H1 (cell line): ENCODE results near the gene TMEM127. TPM values are rescaled to one million over a fixed set of nuclear protein-coding genes. Genes with fewer than 3 reads are reported as not detected.

Experiments
- ATF2 ChIP-seq: IDR thresholded peaks from 2 replicates; pipeline ENCODE4 v1.6.1; 2012; ENCODE audit warnings: low read length, inconsistent platforms
- BACH1 ChIP-seq: IDR thresholded peaks from 2 replicates; pipeline ENCODE4 v1.6.1; 2012; ENCODE audit warnings: low read length, improper control_type of control experiment
- CREB1 ChIP-seq: IDR thresholded peaks from 2 replicates; pipeline ENCODE4 v1.6.1; 2012; ENCODE audit warnings: inconsistent platforms
- PHF8 ChIP-seq: fragments of 200-600 bp; sonication (generic); conservative IDR thresholded peaks from 2 replicates; pipeline ENCODE4 v1.7.1; 2012; ENCODE audit warnings: low read depth, mild to moderate bottlenecking, inconsistent platforms, low read length, moderate library complexity
- RFX5 ChIP-seq: IDR thresholded peaks from 2 replicates; pipeline ENCODE4 v1.6.1; 2011; ENCODE audit warnings: low read depth, low read length, improper control_type of control experiment, borderline replicate concordance
- SAP30 ChIP-seq: fragments of 300-600 bp; sonication (generic); IDR thresholded peaks from 2 replicates; pipeline ENCODE4 v1.7.1; 2012; ENCODE audit warnings: low read length, moderate library complexity, mild to moderate bottlenecking, inconsistent platforms; ENCODE audit not compliant: insufficient read depth, insufficient replicate concordance
- SIN3A ChIP-seq, 2 experiments: IDR thresholded peaks in 1 of 2; conservative IDR thresholded peaks in 1 of 2; 2 replicates each; pipeline ENCODE4 v1.6.1; 2011 to 2012; ENCODE audit warnings: low read length in 2 of 2, improper control_type of control experiment in 1 of 2, low read depth in 1 of 2, mild to moderate bottlenecking in 1 of 2
- TCF12 ChIP-seq: IDR thresholded peaks from 2 replicates; pipeline ENCODE4 v1.6.1; 2011; ENCODE audit warnings: low read depth, mild to moderate bottlenecking, low read length
- polyA plus RNA-seq, 7 experiments: library from polyadenylated mRNA; depleted of rRNA in 3 of 7; stranded (reverse) in 5 of 7; unstranded in 2 of 7; fragments of >200 nt in 5 of 7; fragments of 200-250 nt in 2 of 7; gene quantifications; 1 replicate in 5 of 7; 2 replicates in 1 of 7; 4 replicates in 1 of 7; pipeline versions ENCODE4 v1.2.1 to v1.2.3, GENCODE V29; 2011 to 2013; ENCODE audit warnings: missing spikeins in 2 of 7, mixed read lengths in 2 of 7
- total RNA-seq: library from RNA; stranded (reverse); fragmentation: NEBNext Ultra II Directional; extraction: Animal tissue kit (Norgen Biotek cat#: 25700); gene quantifications from 2 replicates; pipeline ENCODE4 v1.2.1, GENCODE V29; 2021

TMEM127 gene
- total and polyA plus RNA-seq, 2 of the 8 experiments (the other 6 are each of a cell fraction or from before 2014, with no cell fraction given) = 25.0 to 41.0 TPM

GRCh38 chr2:96265840-96266679, at the start of gene TMEM127, which contains the start of gene CIAO1 (continued):
- peak; percentile 73 for TF ChIP-seq PHF8
- no peak for TF ChIP-seq RFX5
- no peak for TF ChIP-seq BACH1
- TF ChIP-seq TCF12 = no peak
- TF ChIP-seq SAP30 = no peak
- TF ChIP-seq SIN3A (conservative IDR thresholded peaks at IDR 0.05 in 1 of 2, IDR thresholded peaks at IDR 0.05 in 1 of 2; ENCODE audit: low read depth in 1 of 2, low read length in 2 of 2) = peak; percentile 7 to 77; a peak in 2 of 4 replicates
- peak; percentile 97 for TF ChIP-seq CREB1
- no peak for TF ChIP-seq ATF2
- TF ChIP-seq, all 59 proteins: peak for 21
